Measurements from ENCODE around the gene HNRNPA3.

Gene HNRNPA3

GRCh38 chr2:177234267-177234666 is 21.7 kb downstream of the HNRNPA3 start:
- Histone ChIP-seq H2BK15ac (ENCODE audit: low read length) (no peak overlapping the region), H3K36me3 (replicated peaks in 1 of 2; ENCODE audit: control insufficient read depth in 2 of 2, insufficient read depth in 2 of 2, low read length in 2 of 2) (peaks cover 12 to 82% of the 10 kb centered on the region in 2 donors), H3K9me3 (replicated peaks in 1 of 2; ENCODE audit: control insufficient read depth in 2 of 2, insufficient read depth in 1 of 2, low read depth in 1 of 2, low read length in 2 of 2) (peaks cover 0 to 1% of the 10 kb centered on the region in 2 donors), H3K4me2 (ENCODE audit: insufficient read depth, low read length, poor library complexity, severe bottlenecking) (no peak overlapping the region), H3K14ac (ENCODE audit: low read length) (no peak overlapping the region), H3K23ac (ENCODE audit: low read depth, low read length, poor library complexity) (no peak overlapping the region), H3K9ac (ENCODE audit: low read depth, low read length, poor library complexity) (no peak overlapping the region), H3K4me1 (ENCODE audit: control insufficient read depth in 2 of 2, insufficient read depth in 1 of 2, low read depth in 1 of 2, low read length in 2 of 2) (no peaks in the 10 kb centered on the region), H2BK120ac (ENCODE audit: low read depth, low read length) (no peak overlapping the region), H4K91ac (ENCODE audit: low read depth, low read length, poor library complexity) (no peak overlapping the region), H3K79me1 (ENCODE audit: low read depth, low read length) (no peaks in the 10 kb centered on the region), H3K4ac (ENCODE audit: low read length) (no peak overlapping the region), H4K8ac (ENCODE audit: low read depth, low read length) (no peak overlapping the region), H3K27ac (replicated peaks; ENCODE audit: low read length) (no peak overlapping the region), H2BK5ac (ENCODE audit: low read length) (no peak overlapping the region), H3K18ac (ENCODE audit: low read length) (no peak overlapping the region), H3K27me3 (ENCODE audit: control insufficient read depth in 3 of 3, insufficient read depth in 3 of 3, low read depth in 1 of 3, low read length in 3 of 3) (no peaks in the 10 kb centered on the region), H2AK5ac (ENCODE audit: low read depth, low read length) (no peak overlapping the region), H2AFZ (ENCODE audit: low read length) (no peak overlapping the region), H3K4me3 (ENCODE audit: low read length in 2 of 2) (no peak overlapping the region), H2BK12ac (ENCODE audit: low read length) (no peak overlapping the region)
- no peak for DNase-seq (ENCODE audit: low spot score)

- H2AK5ac ChIP-seq (ENCODE audit: low read depth, low read length), result no peak overlapping the region
- H3K4me2 ChIP-seq (ENCODE audit: insufficient read depth, low read length, poor library complexity, severe bottlenecking), result no peak overlapping the region
- no peak overlapping the region for H2BK12ac ChIP-seq (ENCODE audit: low read length)
- H2BK120ac ChIP-seq (ENCODE audit: low read depth, low read length), result no peak overlapping the region
- H3K4me1 ChIP-seq (ENCODE audit: control insufficient read depth in 2 of 2, insufficient read depth in 1 of 2, low read depth in 1 of 2, low read length in 2 of 2), result peaks cover 0 to 3% of the 10 kb centered on the region in 2 donors
- no peak for DNase-seq (ENCODE audit: low spot score)
- no peak overlapping the region for H3K27ac ChIP-seq (replicated peaks; ENCODE audit: low read length)
- H2BK15ac ChIP-seq (ENCODE audit: low read length), result no peak overlapping the region
- peaks cover 0 to 1% of the 10 kb centered on the region in 2 donors for H3K9me3 ChIP-seq (replicated peaks in 1 of 2; ENCODE audit: control insufficient read depth in 2 of 2, insufficient read depth in 1 of 2, low read depth in 1 of 2, low read length in 2 of 2)
- H2AFZ ChIP-seq (ENCODE audit: low read length), result no peak overlapping the region
- H4K8ac ChIP-seq (ENCODE audit: low read depth, low read length), result no peak overlapping the region
- H2BK5ac ChIP-seq (ENCODE audit: low read length), result no peak overlapping the region
- H3K27me3 ChIP-seq (ENCODE audit: control insufficient read depth in 3 of 3, insufficient read depth in 3 of 3, low read depth in 1 of 3, low read length in 3 of 3), result no peaks in the 10 kb centered on the region
- H3K9ac ChIP-seq (ENCODE audit: low read depth, low read length, poor library complexity), result no peak overlapping the region
- H3K79me1 ChIP-seq (ENCODE audit: low read depth, low read length), result no peaks in the 10 kb centered on the region
- H3K23ac ChIP-seq (ENCODE audit: low read depth, low read length, poor library complexity), result no peak overlapping the region
- no CpG with 5 or more reads among the region's 6 CpGs for WGBS, 2 donors (ENCODE audit: extremely low coverage in 2 of 2, insufficient read length in 2 of 2, insufficient replicate concordance in 1 of 2)
- H3K4ac ChIP-seq (ENCODE audit: low read length), result no peak overlapping the region
- H3K18ac ChIP-seq (ENCODE audit: low read length), result no peak overlapping the region
- no peak overlapping the region for H3K14ac ChIP-seq (ENCODE audit: low read length)
- H3K4me3 ChIP-seq (ENCODE audit: low read length in 2 of 2), result no peak overlapping the region
- H3K36me3 ChIP-seq (replicated peaks in 1 of 2; ENCODE audit: control insufficient read depth in 2 of 2, insufficient read depth in 2 of 2, low read length in 2 of 2), result peaks cover 12 to 74% of the 10 kb centered on the region in 2 donors
- no peak overlapping the region for H4K91ac ChIP-seq (ENCODE audit: low read depth, low read length, poor library complexity)
Measured at GRCh38 chr2:177235855-177236437, 23.4 kb downstream of the HNRNPA3 start.

DNA sequence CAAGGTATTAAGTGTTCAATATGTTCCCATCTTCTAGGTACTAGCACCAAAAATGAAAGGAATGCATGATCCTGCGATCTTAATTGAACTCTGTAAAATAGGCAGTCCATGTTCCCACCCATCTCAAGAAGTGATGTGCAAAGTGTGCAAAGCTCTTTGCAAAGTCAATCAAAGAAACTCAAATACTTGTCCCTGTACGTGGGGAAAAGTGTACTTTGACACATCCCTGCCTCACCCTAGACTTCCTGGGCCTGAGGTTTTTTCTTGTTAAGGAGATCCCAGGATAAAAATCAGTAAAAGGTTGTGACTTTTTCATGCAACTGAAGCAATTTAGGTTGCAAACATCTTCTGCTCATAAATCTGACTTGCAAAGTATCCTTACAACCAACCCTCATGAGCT is 25.3 kb downstream of the HNRNPA3 start:
- Histone ChIP-seq H3K23ac (ENCODE audit: low read depth, low read length, poor library complexity) (no peak overlapping the region), H3K18ac (ENCODE audit: low read length) (no peak overlapping the region), H2BK15ac (ENCODE audit: low read length) (no peak overlapping the region), H3K79me1 (ENCODE audit: low read depth, low read length) (no peaks in the 10 kb centered on the region), H3K4me1 (ENCODE audit: control insufficient read depth in 2 of 2, insufficient read depth in 1 of 2, low read depth in 1 of 2, low read length in 2 of 2) (peaks cover 3 to 6% of the 10 kb centered on the region in 2 donors), H3K4ac (ENCODE audit: low read length) (no peak overlapping the region), H2BK12ac (ENCODE audit: low read length) (no peak overlapping the region), H2BK120ac (ENCODE audit: low read depth, low read length) (no peak overlapping the region), H2AK5ac (ENCODE audit: low read depth, low read length) (no peak overlapping the region), H3K27ac (replicated peaks; ENCODE audit: low read length) (no peak overlapping the region), H3K36me3 (replicated peaks in 1 of 2; ENCODE audit: control insufficient read depth in 2 of 2, insufficient read depth in 2 of 2, low read length in 2 of 2) (peaks cover 2 to 61% of the 10 kb centered on the region in 2 donors), H2AFZ (ENCODE audit: low read length) (no peak overlapping the region), H3K4me3 (ENCODE audit: low read length in 2 of 2) (no peak overlapping the region), H4K8ac (ENCODE audit: low read depth, low read length) (no peak overlapping the region), H3K27me3 (ENCODE audit: control insufficient read depth in 3 of 3, insufficient read depth in 3 of 3, low read depth in 1 of 3, low read length in 3 of 3) (no peaks in the 10 kb centered on the region), H2BK5ac (ENCODE audit: low read length) (no peak overlapping the region), H4K91ac (ENCODE audit: low read depth, low read length, poor library complexity) (no peak overlapping the region), H3K4me2 (ENCODE audit: insufficient read depth, low read length, poor library complexity, severe bottlenecking) (no peak overlapping the region), H3K14ac (ENCODE audit: low read length) (no peak overlapping the region), H3K9ac (ENCODE audit: low read depth, low read length, poor library complexity) (no peak overlapping the region), H3K9me3 (replicated peaks in 1 of 2; ENCODE audit: control insufficient read depth in 2 of 2, insufficient read depth in 1 of 2, low read depth in 1 of 2, low read length in 2 of 2) (peaks cover 0 to 1% of the 10 kb centered on the region in 2 donors)
- WGBS, 2 donors (ENCODE audit: extremely low coverage in 2 of 2, insufficient read length in 2 of 2, insufficient replicate concordance in 1 of 2), result no CpG with 5 or more reads among the region's 2 CpGs
- no peak for DNase-seq (ENCODE audit: low spot score)

DNA sequence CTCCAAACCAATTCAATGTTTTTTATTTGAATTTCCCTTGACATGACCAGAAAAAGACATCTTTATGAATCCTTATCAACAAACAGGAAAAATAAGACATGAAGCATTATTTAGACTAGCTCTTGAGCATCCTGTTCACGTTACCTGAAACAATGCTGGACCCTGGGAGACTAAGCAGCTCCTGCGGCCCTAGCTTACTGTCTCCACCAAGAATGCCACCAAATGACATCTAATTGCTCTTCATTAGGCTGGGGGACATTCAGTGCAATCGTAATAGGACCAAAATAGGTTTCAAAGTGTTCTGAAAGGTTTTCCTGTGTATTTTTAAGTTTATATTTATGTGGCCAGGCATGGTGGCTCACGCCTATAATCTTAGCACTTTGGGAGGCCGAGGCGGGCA is 26.5 kb downstream of the HNRNPA3 start:
- Histone ChIP-seq H3K27ac (replicated peaks; ENCODE audit: low read length) (no peak overlapping the region), H3K9me3 (replicated peaks in 1 of 2; ENCODE audit: control insufficient read depth in 2 of 2, insufficient read depth in 1 of 2, low read depth in 1 of 2, low read length in 2 of 2) (peaks cover 0 to 1% of the 10 kb centered on the region in 2 donors), H3K36me3 (replicated peaks in 1 of 2; ENCODE audit: control insufficient read depth in 2 of 2, insufficient read depth in 2 of 2, low read length in 2 of 2) (peaks cover 2 to 50% of the 10 kb centered on the region in 2 donors), H3K18ac (ENCODE audit: low read length) (no peak overlapping the region), H4K91ac (ENCODE audit: low read depth, low read length, poor library complexity) (no peak overlapping the region), H3K14ac (ENCODE audit: low read length) (no peak overlapping the region), H3K4me2 (ENCODE audit: insufficient read depth, low read length, poor library complexity, severe bottlenecking) (no peak overlapping the region), H3K23ac (ENCODE audit: low read depth, low read length, poor library complexity) (no peak overlapping the region), H2AFZ (ENCODE audit: low read length) (no peak overlapping the region), H2BK5ac (ENCODE audit: low read length) (no peak overlapping the region), H3K4me3 (ENCODE audit: low read length in 2 of 2) (no peak overlapping the region), H4K8ac (ENCODE audit: low read depth, low read length) (no peak overlapping the region), H3K4ac (ENCODE audit: low read length) (no peak overlapping the region), H2BK120ac (ENCODE audit: low read depth, low read length) (no peak overlapping the region), H3K4me1 (ENCODE audit: control insufficient read depth in 2 of 2, insufficient read depth in 1 of 2, low read depth in 1 of 2, low read length in 2 of 2) (peaks cover 5 to 8% of the 10 kb centered on the region in 2 donors), H3K27me3 (ENCODE audit: control insufficient read depth in 3 of 3, insufficient read depth in 3 of 3, low read depth in 1 of 3, low read length in 3 of 3) (no peaks in the 10 kb centered on the region), H3K9ac (ENCODE audit: low read depth, low read length, poor library complexity) (no peak overlapping the region), H2BK15ac (ENCODE audit: low read length) (no peak overlapping the region), H2AK5ac (ENCODE audit: low read depth, low read length) (no peak overlapping the region), H2BK12ac (ENCODE audit: low read length) (no peak overlapping the region), H3K79me1 (ENCODE audit: low read depth, low read length) (no peaks in the 10 kb centered on the region)
- WGBS, 2 donors (ENCODE audit: extremely low coverage in 2 of 2, insufficient read length in 2 of 2, insufficient replicate concordance in 1 of 2), result no CpG with 5 or more reads among the region's 6 CpGs
- no peak for DNase-seq (ENCODE audit: low spot score)

Data from neuronal stem cell (in vitro differentiated cells).